Panc1 (cell line): ENCODE data around the gene ANO3. TPM values are rescaled to one million over a fixed set of nuclear protein-coding genes. Genes with fewer than 3 reads are reported as not detected.

Source experiments
- ATAC-seq: fragments of 200-7000 bp; cut with Tn5 transposase; 2 replicates; pipeline ENCODE4 v1.9.1; 2020; ENCODE audit warnings: mild to moderate bottlenecking, moderate library complexity
- BruUV-seq: library from RNA; stranded (reverse); fragments of 400-500 nt; replicated peaks from 2 replicates; lab custom pipeline; 2021; lab: Mats Ljungman, UMichigan
- CTCF ChIA-PET: fragments of 300-600 bp; sonication (Branson Sonifier 250); formaldehyde crosslinking; loops from one replicate; lab custom pipeline; 2022; ENCODE audit warnings: antibody characterized with exemption; lab: Charles Lee
- POLR2A ChIA-PET: fragments of 300-600 bp; sonication (Branson Sonifier 250); formaldehyde crosslinking; loops from one replicate; lab custom pipeline; 2022; ENCODE audit warnings: antibody characterized with exemption; lab: Charles Lee
- DNase-seq: peaks from one replicate; pipeline ENCODE4 v3.0.0-alpha.2; 2010; ENCODE audit warnings: low read depth, low spot score
- H3K27ac ChIP-seq: 2 replicates; pipeline ENCODE4 v1.5.1; 2011; ENCODE audit warnings: mild to moderate bottlenecking, low read length, inconsistent platforms
- H3K27me3 ChIP-seq: fragments of 200-500 bp; sonication (Bioruptor generic); 2 replicates; pipeline ENCODE4 v1.6.0; 2014; ENCODE audit warnings: low read length, inconsistent platforms; ENCODE audit not compliant: control insufficient read depth, insufficient read depth
- H3K36me3 ChIP-seq: fragments of 200-500 bp; sonication (Bioruptor generic); 2 replicates; pipeline ENCODE4 v1.5.1; 2014; ENCODE audit warnings: inconsistent platforms, mild to moderate bottlenecking, low read length, moderate library complexity; ENCODE audit not compliant: control insufficient read depth, insufficient read depth
- H3K4me1 ChIP-seq: 2 replicates; pipeline ENCODE4 v1.5.1; 2011; ENCODE audit warnings: inconsistent platforms, mild to moderate bottlenecking, low read length, moderate library complexity; ENCODE audit not compliant: control insufficient read depth, insufficient read depth
- H3K4me3 ChIP-seq, 2 experiments: 2 replicates each; pipeline ENCODE4 v1.5.1; 2011 to 2012; ENCODE audit warnings: low read depth in 2 of 2, low read length in 2 of 2, mild to moderate bottlenecking in 2 of 2, inconsistent platforms in 1 of 2, moderate library complexity in 1 of 2
- H3K9me3 ChIP-seq: fragments of 200-500 bp; sonication (Bioruptor generic); 2 replicates; pipeline ENCODE4 v1.5.1; 2014; ENCODE audit warnings: low read depth, mild to moderate bottlenecking, inconsistent platforms, low read length, moderate library complexity; ENCODE audit not compliant: control insufficient read depth, insufficient read depth
- CTCF ChIP-seq: fragments of 450-650 bp; IDR thresholded peaks from 2 replicates; pipeline ENCODE4 v1.5.1; 2017; ENCODE audit warnings: mild to moderate bottlenecking
- POLR2AphosphoS5 ChIP-seq: IDR thresholded peaks from 2 replicates; pipeline ENCODE4 v1.6.1; 2012; ENCODE audit warnings: mild to moderate bottlenecking, low read depth, low read length, moderate library complexity
- SIN3A ChIP-seq: IDR thresholded peaks from 2 replicates; pipeline ENCODE4 v1.6.1; 2012; ENCODE audit warnings: low read depth, mild to moderate bottlenecking, low read length, moderate library complexity, borderline replicate concordance; ENCODE audit not compliant: insufficient read depth
- TCF7L2 ChIP-seq: IDR thresholded peaks from 2 replicates; pipeline ENCODE4 v1.6.1; 2011; ENCODE audit warnings: mild to moderate bottlenecking, low read depth, low read length, inconsistent platforms
- in situ Hi-C: cut with HindIII; loops from 2 replicates; pipeline ENCODE4 v1.10.0; 2016; ENCODE audit warnings: low sequenced_read_pairs, low pct_unique_long_range_greater_than_20kb
- intact Hi-C: fragments of 100-400 bp; cut with micrococcal nuclease; formaldehyde crosslinking; loops from one replicate; pipeline ENCODE4 v1.10.0; 2022; ENCODE audit not compliant: unreplicated experiment
- total RNA-seq: library from RNA; stranded (reverse); gene quantifications from one replicate; pipeline ENCODE4 v1.2.1, GENCODE V29; 2021; ENCODE audit not compliant: unreplicated experiment
- TF ChIP-seq, protein P1 (sequence below), 2 experiments: IDR thresholded peaks; 2 replicates each; pipeline ENCODE4 v1.6.1; 2011 to 2012; ENCODE audit warnings: low read depth in 2 of 2, control low read depth in 1 of 2, low read length in 1 of 2, mild to moderate bottlenecking in 1 of 2, moderate library complexity in 1 of 2; ENCODE audit not compliant: insufficient read depth in 1 of 2

Gene ANO3
- total RNA-seq, 1 experiment from 2014 or later, result not detected

GRCh38 chr11:26662916-26663315 is 331.0 kb downstream of the ANO3 start:
- ChIA-PET POLR2A (no interaction called here), CTCF (no interaction called here)
- Histone ChIP-seq H3K27ac (no peak overlapping the region), H3K27me3 (no peaks in the 10 kb centered on the region), H3K36me3 (no peaks in the 10 kb centered on the region), H3K9me3 (no peaks in the 10 kb centered on the region), H3K4me1 (no peaks in the 10 kb centered on the region), H3K4me3 (no peak overlapping the region)
- ATAC-seq (no peak), DNase-seq (no peak)
- intact Hi-C loops, result no loop called here
- in situ Hi-C loops, result no loop called here
- TF ChIP-seq CTCF (no peak), TCF7L2 (no peak), SIN3A (no peak), POLR2AphosphoS5 (no peak)
- TF ChIP-seq, protein P1, sequence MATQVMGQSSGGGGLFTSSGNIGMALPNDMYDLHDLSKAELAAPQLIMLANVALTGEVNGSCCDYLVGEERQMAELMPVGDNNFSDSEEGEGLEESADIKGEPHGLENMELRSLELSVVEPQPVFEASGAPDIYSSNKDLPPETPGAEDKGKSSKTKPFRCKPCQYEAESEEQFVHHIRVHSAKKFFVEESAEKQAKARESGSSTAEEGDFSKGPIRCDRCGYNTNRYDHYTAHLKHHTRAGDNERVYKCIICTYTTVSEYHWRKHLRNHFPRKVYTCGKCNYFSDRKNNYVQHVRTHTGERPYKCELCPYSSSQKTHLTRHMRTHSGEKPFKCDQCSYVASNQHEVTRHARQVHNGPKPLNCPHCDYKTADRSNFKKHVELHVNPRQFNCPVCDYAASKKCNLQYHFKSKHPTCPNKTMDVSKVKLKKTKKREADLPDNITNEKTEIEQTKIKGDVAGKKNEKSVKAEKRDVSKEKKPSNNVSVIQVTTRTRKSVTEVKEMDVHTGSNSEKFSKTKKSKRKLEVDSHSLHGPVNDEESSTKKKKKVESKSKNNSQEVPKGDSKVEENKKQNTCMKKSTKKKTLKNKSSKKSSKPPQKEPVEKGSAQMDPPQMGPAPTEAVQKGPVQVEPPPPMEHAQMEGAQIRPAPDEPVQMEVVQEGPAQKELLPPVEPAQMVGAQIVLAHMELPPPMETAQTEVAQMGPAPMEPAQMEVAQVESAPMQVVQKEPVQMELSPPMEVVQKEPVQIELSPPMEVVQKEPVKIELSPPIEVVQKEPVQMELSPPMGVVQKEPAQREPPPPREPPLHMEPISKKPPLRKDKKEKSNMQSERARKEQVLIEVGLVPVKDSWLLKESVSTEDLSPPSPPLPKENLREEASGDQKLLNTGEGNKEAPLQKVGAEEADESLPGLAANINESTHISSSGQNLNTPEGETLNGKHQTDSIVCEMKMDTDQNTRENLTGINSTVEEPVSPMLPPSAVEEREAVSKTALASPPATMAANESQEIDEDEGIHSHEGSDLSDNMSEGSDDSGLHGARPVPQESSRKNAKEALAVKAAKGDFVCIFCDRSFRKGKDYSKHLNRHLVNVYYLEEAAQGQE (IDR thresholded peaks at IDR 0.05; ENCODE audit: insufficient read depth in 1 of 2, low read depth in 2 of 2, low read length in 1 of 2), result no peak
- no TSS peak for BruUV-seq

GRCh38 chr11:26665036-26665435 is 333.1 kb downstream of the ANO3 start:
- no peaks in the 10 kb centered on the region for H3K27me3 ChIP-seq
- no peak overlapping the region for H3K27ac ChIP-seq
- no peaks in the 10 kb centered on the region for H3K9me3 ChIP-seq
- TF ChIP-seq, protein P1 (IDR thresholded peaks at IDR 0.05; ENCODE audit: insufficient read depth in 1 of 2, low read depth in 2 of 2, low read length in 1 of 2), result no peak
- TF ChIP-seq SIN3A (no peak), CTCF (no peak), TCF7L2 (no peak), POLR2AphosphoS5 (no peak)
- H3K4me1 ChIP-seq, result no peaks in the 10 kb centered on the region
- ATAC-seq (no peak), DNase-seq (no peak)
- intact Hi-C loops (no loop called here), in situ Hi-C loops (no loop called here)
- no TSS peak for BruUV-seq
- ChIA-PET CTCF (no interaction called here), POLR2A (no interaction called here)
- H3K4me3 ChIP-seq, result no peak overlapping the region
- no peaks in the 10 kb centered on the region for H3K36me3 ChIP-seq
